Parathyroid adenoma (tissue), 2 donors: ENCODE data around the gene ZMYM2.

Experiments
- H2AFZ ChIP-seq: fragments of 300-600 bp; sonication (generic); one replicate; pipeline ENCODE4 v1.7.0; 2017; ENCODE audit warnings: antibody characterized with exemption, mild to moderate bottlenecking
- H3K27ac ChIP-seq: fragments of 300-600 bp; sonication (generic); one replicate; pipeline ENCODE4 v1.7.0; 2017
- H3K27me3 ChIP-seq: fragments of 300-600 bp; sonication (generic); one replicate; pipeline ENCODE4 v1.7.0; 2017; ENCODE audit warnings: low read length; ENCODE audit not compliant: control insufficient read depth, insufficient read depth
- H3K36me3 ChIP-seq: fragments of 300-600 bp; sonication (generic); one replicate; pipeline ENCODE4 v1.7.0; 2017; ENCODE audit warnings: low read length; ENCODE audit not compliant: control insufficient read depth, insufficient read depth
- H3K4me1 ChIP-seq: fragments of 300-600 bp; sonication (generic); one replicate; pipeline ENCODE4 v1.7.0; 2017; ENCODE audit warnings: control low read depth
- H3K4me2 ChIP-seq: fragments of 300-600 bp; sonication (generic); one replicate; pipeline ENCODE4 v1.7.0; 2017; ENCODE audit warnings: low read length
- H3K4me3 ChIP-seq: fragments of 300-600 bp; sonication (generic); one replicate; pipeline ENCODE4 v1.7.0; 2017; ENCODE audit warnings: low read depth, low read length
- H3K79me2 ChIP-seq: fragments of 300-600 bp; sonication (generic); one replicate; pipeline ENCODE4 v1.7.0; 2017; ENCODE audit warnings: control low read depth
- H3K9ac ChIP-seq: fragments of 300-600 bp; sonication (generic); one replicate; pipeline ENCODE4 v1.7.0; 2017; ENCODE audit warnings: mild to moderate bottlenecking
- H3K9me3 ChIP-seq: fragments of 300-600 bp; sonication (generic); one replicate; pipeline ENCODE4 v1.7.0; 2017; ENCODE audit warnings: low read length; ENCODE audit not compliant: control insufficient read depth
- TF ChIP-seq, protein P1 (sequence below): fragments of 300-600 bp; sonication (generic); IDR thresholded peaks from one replicate; pipeline ENCODE4 v1.7.0; 2017; ENCODE audit warnings: antibody characterized with exemption, mild to moderate bottlenecking
- donor health status: primary hyperparathyroidism.

The ZMYM2 gene

GRCh38 chr13:19981685-19982238 lies 23.2 kb downstream of the ZMYM2 start:
- Histone ChIP-seq H2AFZ (no peak overlapping the region), H3K79me2 (peaks cover 21% of the 10 kb centered on the region), H3K27me3 (no peaks in the 10 kb centered on the region), H3K36me3 (no peaks in the 10 kb centered on the region), H3K4me3 (no peak overlapping the region), H3K4me2 (no peak overlapping the region), H3K27ac (no peak overlapping the region), H3K9me3 (no peaks in the 10 kb centered on the region), H3K9ac (no peak overlapping the region), H3K4me1 (no peaks in the 10 kb centered on the region)
- TF ChIP-seq, protein P1, sequence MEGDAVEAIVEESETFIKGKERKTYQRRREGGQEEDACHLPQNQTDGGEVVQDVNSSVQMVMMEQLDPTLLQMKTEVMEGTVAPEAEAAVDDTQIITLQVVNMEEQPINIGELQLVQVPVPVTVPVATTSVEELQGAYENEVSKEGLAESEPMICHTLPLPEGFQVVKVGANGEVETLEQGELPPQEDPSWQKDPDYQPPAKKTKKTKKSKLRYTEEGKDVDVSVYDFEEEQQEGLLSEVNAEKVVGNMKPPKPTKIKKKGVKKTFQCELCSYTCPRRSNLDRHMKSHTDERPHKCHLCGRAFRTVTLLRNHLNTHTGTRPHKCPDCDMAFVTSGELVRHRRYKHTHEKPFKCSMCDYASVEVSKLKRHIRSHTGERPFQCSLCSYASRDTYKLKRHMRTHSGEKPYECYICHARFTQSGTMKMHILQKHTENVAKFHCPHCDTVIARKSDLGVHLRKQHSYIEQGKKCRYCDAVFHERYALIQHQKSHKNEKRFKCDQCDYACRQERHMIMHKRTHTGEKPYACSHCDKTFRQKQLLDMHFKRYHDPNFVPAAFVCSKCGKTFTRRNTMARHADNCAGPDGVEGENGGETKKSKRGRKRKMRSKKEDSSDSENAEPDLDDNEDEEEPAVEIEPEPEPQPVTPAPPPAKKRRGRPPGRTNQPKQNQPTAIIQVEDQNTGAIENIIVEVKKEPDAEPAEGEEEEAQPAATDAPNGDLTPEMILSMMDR = no peak

DNA sequence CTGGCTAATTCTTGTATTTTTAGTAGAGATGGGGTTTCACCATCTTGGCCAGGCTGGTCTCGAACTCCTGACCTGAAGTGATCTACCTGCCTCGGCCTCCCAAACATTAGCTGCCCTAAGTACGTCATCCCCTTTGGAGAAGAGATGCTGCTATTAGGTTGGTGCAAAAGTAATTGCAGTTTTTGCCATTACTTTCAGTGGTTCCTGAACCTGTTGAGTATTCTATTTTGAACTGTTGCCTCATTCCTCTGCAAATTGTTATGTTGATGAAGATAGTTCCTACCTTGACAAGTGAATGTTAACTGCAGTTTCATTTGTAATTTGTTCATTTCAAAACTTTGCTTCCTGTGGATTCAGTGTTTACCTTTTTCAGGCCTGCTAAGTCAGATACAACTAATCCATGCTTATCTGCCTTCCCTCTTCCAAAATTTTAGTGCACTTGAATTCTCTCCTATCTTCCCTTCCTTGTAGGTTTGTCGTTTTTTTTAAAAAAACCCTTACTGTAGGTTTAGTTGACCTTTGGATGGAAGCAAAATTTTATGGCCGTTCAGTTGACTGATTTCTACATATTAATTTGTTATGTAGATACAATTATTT lies 24.0 kb downstream of the ZMYM2 start:
- H3K36me3 ChIP-seq = no peaks in the 10 kb centered on the region
- H3K9me3 ChIP-seq = no peaks in the 10 kb centered on the region
- H3K4me1 ChIP-seq = no peaks in the 10 kb centered on the region
- no peaks in the 10 kb centered on the region for H3K27me3 ChIP-seq
- no peak overlapping the region for H3K4me3 ChIP-seq
- H3K79me2 ChIP-seq = peaks cover 20% of the 10 kb centered on the region
- no peak overlapping the region for H2AFZ ChIP-seq
- TF ChIP-seq, protein P1 = no peak
- no peak overlapping the region for H3K27ac ChIP-seq
- no peak overlapping the region for H3K4me2 ChIP-seq
- H3K9ac ChIP-seq = no peak overlapping the region

DNA sequence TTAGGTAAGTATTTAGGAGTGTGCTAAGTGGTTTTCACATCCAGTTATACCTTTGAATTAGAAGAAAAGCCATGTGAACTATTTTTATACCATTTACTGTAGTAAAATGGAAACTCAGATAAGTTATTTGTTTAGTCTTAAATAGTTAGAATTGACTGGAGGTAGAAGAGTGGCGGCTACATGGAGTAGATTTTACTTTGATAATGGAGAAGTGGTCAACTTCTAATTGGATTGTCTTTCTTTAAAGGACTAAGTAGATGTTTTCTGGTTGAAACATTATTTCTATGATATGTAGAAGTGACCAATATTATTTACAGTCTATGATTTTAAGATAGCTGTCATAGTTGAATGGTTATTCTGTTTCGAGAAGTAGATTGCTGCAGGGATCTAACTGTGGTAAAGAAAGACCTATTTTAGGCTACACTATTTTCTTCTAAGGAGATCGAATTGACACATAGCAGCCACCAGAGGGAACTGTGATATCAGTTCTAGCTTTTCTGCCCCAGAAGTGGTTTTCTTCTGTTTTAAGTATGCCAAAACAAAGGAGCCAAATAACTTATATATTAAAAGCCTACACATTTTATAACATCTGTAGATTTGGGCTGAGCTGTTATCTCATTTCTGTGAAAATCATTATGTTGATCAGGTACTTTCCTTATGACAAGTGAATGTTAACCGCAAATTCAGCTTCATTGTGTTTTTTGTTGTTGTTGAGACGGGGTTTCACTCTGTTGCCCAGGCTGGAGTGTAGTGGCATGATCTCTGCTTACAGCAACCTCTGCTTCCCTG lies 26.1 kb downstream of the ZMYM2 start:
- TF ChIP-seq, protein P1 = peak; percentile 35
- Histone ChIP-seq H3K36me3 (no peaks in the 10 kb centered on the region), H3K27ac (no peak overlapping the region), H3K4me2 (no peak overlapping the region), H3K9me3 (no peaks in the 10 kb centered on the region), H2AFZ (no peak overlapping the region), H3K4me3 (no peak overlapping the region), H3K4me1 (peaks cover under 1% of the 10 kb centered on the region), H3K9ac (no peak overlapping the region), H3K27me3 (no peaks in the 10 kb centered on the region), H3K79me2 (peaks cover 29% of the 10 kb centered on the region)

- TF ChIP-seq, protein P1 = no peak
- Histone ChIP-seq H2AFZ (no peak overlapping the region), H3K27me3 (no peaks in the 10 kb centered on the region), H3K9me3 (no peaks in the 10 kb centered on the region), H3K4me1 (peaks cover 3% of the 10 kb centered on the region), H3K36me3 (no peaks in the 10 kb centered on the region), H3K4me2 (no peak overlapping the region), H3K27ac (no peak overlapping the region), H3K9ac (no peak overlapping the region), H3K4me3 (no peak overlapping the region), H3K79me2 (peaks cover 28% of the 10 kb centered on the region)
Measured at GRCh38 chr13:19985219-19985556, 26.7 kb downstream of the ZMYM2 start.
